Measurements from ENCODE around the gene DOK1. TPM values are rescaled to one million over a fixed set of nuclear protein-coding genes. Genes with fewer than 3 reads are reported as not detected.

The DOK1 gene
- 20.1 TPM for total RNA-seq

- H3K27ac ChIP-seq: peak within 1 kb of the TSS; percentile 85
- TF ChIP-seq POLR2A (IDR thresholded peaks at IDR 0.05) (no peak), POLR2AphosphoS5 (IDR thresholded peaks at IDR 0.05; ENCODE audit: insufficient read depth in 1 of 2, low read depth in 1 of 2) (peak; percentile 11 to 65)
- TF ChIP-seq, protein P1, sequence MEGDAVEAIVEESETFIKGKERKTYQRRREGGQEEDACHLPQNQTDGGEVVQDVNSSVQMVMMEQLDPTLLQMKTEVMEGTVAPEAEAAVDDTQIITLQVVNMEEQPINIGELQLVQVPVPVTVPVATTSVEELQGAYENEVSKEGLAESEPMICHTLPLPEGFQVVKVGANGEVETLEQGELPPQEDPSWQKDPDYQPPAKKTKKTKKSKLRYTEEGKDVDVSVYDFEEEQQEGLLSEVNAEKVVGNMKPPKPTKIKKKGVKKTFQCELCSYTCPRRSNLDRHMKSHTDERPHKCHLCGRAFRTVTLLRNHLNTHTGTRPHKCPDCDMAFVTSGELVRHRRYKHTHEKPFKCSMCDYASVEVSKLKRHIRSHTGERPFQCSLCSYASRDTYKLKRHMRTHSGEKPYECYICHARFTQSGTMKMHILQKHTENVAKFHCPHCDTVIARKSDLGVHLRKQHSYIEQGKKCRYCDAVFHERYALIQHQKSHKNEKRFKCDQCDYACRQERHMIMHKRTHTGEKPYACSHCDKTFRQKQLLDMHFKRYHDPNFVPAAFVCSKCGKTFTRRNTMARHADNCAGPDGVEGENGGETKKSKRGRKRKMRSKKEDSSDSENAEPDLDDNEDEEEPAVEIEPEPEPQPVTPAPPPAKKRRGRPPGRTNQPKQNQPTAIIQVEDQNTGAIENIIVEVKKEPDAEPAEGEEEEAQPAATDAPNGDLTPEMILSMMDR (IDR thresholded peaks at IDR 0.05): no peak
- DNase-seq (ENCODE audit: extremely low spot score in 2 of 2): peak in 1 of 2 donors; percentile 91
- no peaks in the 10 kb centered on the region for H3K36me3 ChIP-seq
- intact Hi-C loops (cut with DNase I): no loop called here
- H3K9me3 ChIP-seq: no peaks in the 10 kb centered on the region
- no peaks in the 10 kb centered on the region for H3K27me3 ChIP-seq
- peaks cover 36% of the 10 kb centered on the region for H3K4me1 ChIP-seq
- H3K4me3 ChIP-seq: peak within 1 kb of the TSS; percentile 61 to 86
Observed at GRCh38 chr2:74553892-74554819, at the start of gene DOK1, which contains the start of gene LOXL3. Gene DOK1 (plus strand): TSS chr2:74554720. CDS start chr2:74554755, 35 bp downstream. Gene LOXL3 (minus strand): TSS chr2:74553942. CDS start chr2:74552634, 1,308 bp downstream.

DNA sequence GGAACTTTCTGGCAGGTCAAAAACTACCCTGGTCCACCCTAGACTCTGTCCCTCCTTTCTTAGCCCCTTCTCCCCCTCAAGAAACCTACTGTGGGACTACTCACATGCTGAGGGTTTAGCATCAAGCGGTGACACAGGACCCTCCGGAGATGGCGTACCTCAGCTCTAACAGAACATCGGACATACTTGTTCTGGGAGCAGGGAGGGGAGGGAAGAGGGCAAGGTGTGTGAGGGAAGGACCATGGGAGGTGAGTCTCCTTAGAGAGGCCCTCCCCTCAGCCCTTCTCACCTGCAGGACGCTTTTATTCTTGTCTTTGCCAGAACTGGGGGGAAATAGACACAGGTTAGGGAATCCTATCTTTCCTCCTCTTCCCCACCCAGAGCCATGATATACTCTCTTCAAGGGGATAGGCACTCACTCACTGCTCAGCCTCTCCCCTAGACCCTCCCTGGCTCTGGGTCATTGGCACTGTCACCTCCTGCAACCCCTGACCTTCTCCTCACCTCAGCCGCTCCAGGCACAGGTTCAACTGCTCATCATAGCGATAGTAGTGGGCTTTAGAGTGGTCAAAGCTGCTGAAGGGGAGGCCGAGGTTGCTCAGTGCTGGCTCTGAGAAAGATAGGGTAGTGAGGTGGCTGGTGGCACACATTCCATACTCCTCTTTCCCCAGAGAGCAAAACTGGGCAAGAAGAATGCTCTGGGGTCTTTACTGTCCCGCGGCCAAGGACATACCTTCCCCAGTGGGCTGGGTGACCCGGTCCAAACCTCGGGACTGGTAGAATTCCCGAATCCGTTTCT is 48.9 kb upstream of the DOK1 start:
- Histone ChIP-seq H3K27ac (no peak overlapping the region), H3K4me1 (peaks cover 55% of the 10 kb centered on the region), H3K27me3 (no peaks in the 10 kb centered on the region), H3K9me3 (no peaks in the 10 kb centered on the region), H3K36me3 (peaks cover 0 to 21% of the 10 kb centered on the region in 2 donors), H3K4me3 (no peak overlapping the region)
- TF ChIP-seq, protein P1 (IDR thresholded peaks at IDR 0.05): no peak
- TF ChIP-seq POLR2AphosphoS5 (IDR thresholded peaks at IDR 0.05; ENCODE audit: insufficient read depth in 1 of 2, low read depth in 1 of 2) (no peak), POLR2A (IDR thresholded peaks at IDR 0.05) (no peak)
- intact Hi-C loops (cut with DNase I): no loop called here
- no peak for DNase-seq (ENCODE audit: extremely low spot score in 2 of 2)

GRCh38 chr2:74507145-74507925 is 47.2 kb upstream of the DOK1 start, which contains the start of gene PCGF1:
Gene PCGF1 (minus strand): TSS chr2:74507695. CDS start chr2:74507668, 27 bp downstream.
- Histone ChIP-seq H3K27ac (peak within 1 kb of the TSS; percentile 98), H3K4me3 (peak within 1 kb of the TSS; percentile 76 to 91), H3K36me3 (peaks cover 0 to 21% of the 10 kb centered on the region in 2 donors), H3K9me3 (no peaks in the 10 kb centered on the region), H3K4me1 (peaks cover 51% of the 10 kb centered on the region), H3K27me3 (peaks cover 6% of the 10 kb centered on the region)
- intact Hi-C loops (cut with DNase I): no loop called here
- DNase-seq (ENCODE audit: extremely low spot score in 2 of 2): peak in 1 of 2 donors; percentile 98
- TF ChIP-seq, protein P1 (IDR thresholded peaks at IDR 0.05): peak in 1 of 3 experiments; percentile 20
- TF ChIP-seq POLR2A (IDR thresholded peaks at IDR 0.05) (no peak), POLR2AphosphoS5 (IDR thresholded peaks at IDR 0.05; ENCODE audit: insufficient read depth in 1 of 2, low read depth in 1 of 2) (peak; percentile 85 to 93)

- Histone ChIP-seq H3K4me1 (peaks cover 44% of the 10 kb centered on the region), H3K27me3 (peaks cover 10% of the 10 kb centered on the region), H3K9me3 (no peaks in the 10 kb centered on the region), H3K4me3 (peak overlapping the region; percentile 76 to 91), H3K27ac (peak overlapping the region; percentile 98), H3K36me3 (peaks cover 0 to 21% of the 10 kb centered on the region in 2 donors)
- intact Hi-C loops (cut with DNase I): no loop called here
- TF ChIP-seq, protein P1 (IDR thresholded peaks at IDR 0.05): no peak
- TF ChIP-seq POLR2AphosphoS5 (IDR thresholded peaks at IDR 0.05; ENCODE audit: insufficient read depth in 1 of 2, low read depth in 1 of 2) (no peak), POLR2A (IDR thresholded peaks at IDR 0.05) (no peak)
- no peak for DNase-seq (ENCODE audit: extremely low spot score in 2 of 2)
Observed at GRCh38 chr2:74507926-74508520, 46.5 kb upstream of the DOK1 start.
